ENCODE results near the gene HORMAD2. TPM values are rescaled to one million over a fixed set of nuclear protein-coding genes. Genes with fewer than 3 reads are reported as not detected.

The HORMAD2 gene
- total RNA-seq, 1 experiment from 2014 or later: not detected

GRCh38 chr22:30210235-30210909 lies 130.1 kb downstream of the HORMAD2 start:
- ATAC-seq (peak; percentile 52), DNase-seq (peak; percentile 97)
- Histone ChIP-seq H3K79me2 (ENCODE audit: low read length) (0 out of 2 replicates have a peak, but pooled peaks cover 5% of the 10 kb centered on the region), H3K27ac (ENCODE audit: low read length) (peak overlapping the region; percentile 100), H3F3A (ENCODE audit: low read length, unreplicated experiment) (peaks cover 21% of the 10 kb centered on the region), H3K9ac (ENCODE audit: low read length) (peak overlapping the region; percentile 96), H3K9me3 (ENCODE audit: low read length) (no peaks in the 10 kb centered on the region), H3K4me3 (ENCODE audit: low read length) (0 out of 2 replicates have a peak overlapping the region, but pooled peaks have one; percentile 13), H4K20me1 (ENCODE audit: low read length) (no peaks in the 10 kb centered on the region), H3K9me2 (replicated peaks; ENCODE audit: low read length) (no peaks in the 10 kb centered on the region), H3K4me1 (ENCODE audit: insufficient read depth, low read length) (peaks cover 83% of the 10 kb centered on the region), H3K36me3 (ENCODE audit: low read depth, low read length) (no peaks in the 10 kb centered on the region), H2AFZ (ENCODE audit: low read length) (no peak overlapping the region), H3K27me3 (ENCODE audit: low read length) (no peaks in the 10 kb centered on the region), H3K4me2 (ENCODE audit: low read length) (peak overlapping the region; percentile 63)
- POLR2A ChIA-PET (ENCODE audit: unreplicated experiment): interaction anchor here (0.5 to 1.1 kb wide), 9 partner anchors 8 to 102 kb away, joined by 3 to 15 read pairs (median 5); partner anchors contain the start of gene LIF
- TSS peak; percentile 70 for BruUV-seq (replicated peaks)
- CTCF ChIA-PET: interaction anchor here (0.6 kb wide), 1 partner anchor 215 kb away, joined by 3 read pairs; the partner anchor contains the start of gene MTFP1
- TF ChIP-seq CTCF (conservative IDR thresholded peaks at IDR 0.05; ENCODE audit: low read depth, low read length) (no peak), EZH2 (IDR thresholded peaks at IDR 0.05; ENCODE audit: low read length, unreplicated experiment) (no peak), EZH2phosphoT487 (IDR thresholded peaks at IDR 0.05; ENCODE audit: borderline replicate concordance, low read length) (no peak)
- intact Hi-C loops (cut with micrococcal nuclease): loop anchor here (2.0 kb wide), 2 partner anchors 14 to 42 kb away; no protein-coding TSS in a partner anchor

GRCh38 chr22:30211124-30211820 lies 131.0 kb downstream of the HORMAD2 start:
- Histone ChIP-seq H3K9me3 (ENCODE audit: low read length) (no peaks in the 10 kb centered on the region), H3K27ac (ENCODE audit: low read length) (peak overlapping the region; percentile 100), H2AFZ (ENCODE audit: low read length) (no peak overlapping the region), H3K36me3 (ENCODE audit: low read depth, low read length) (no peaks in the 10 kb centered on the region), H4K20me1 (ENCODE audit: low read length) (no peaks in the 10 kb centered on the region), H3K4me3 (ENCODE audit: low read length) (0 out of 2 replicates have a peak overlapping the region, but pooled peaks have one; percentile 13), H3K9me2 (replicated peaks; ENCODE audit: low read length) (no peaks in the 10 kb centered on the region), H3K4me1 (ENCODE audit: insufficient read depth, low read length) (peaks cover 78% of the 10 kb centered on the region), H3K79me2 (ENCODE audit: low read length) (0 out of 2 replicates have a peak, but pooled peaks cover 5% of the 10 kb centered on the region), H3K27me3 (ENCODE audit: low read length) (no peaks in the 10 kb centered on the region), H3K9ac (ENCODE audit: low read length) (peak overlapping the region; percentile 96), H3K4me2 (ENCODE audit: low read length) (peak overlapping the region; percentile 63), H3F3A (ENCODE audit: low read length, unreplicated experiment) (peaks cover 20% of the 10 kb centered on the region)
- no peak for DNase-seq
- intact Hi-C loops (cut with micrococcal nuclease): loop anchor here (2.0 kb wide), 2 partner anchors 14 to 42 kb away; no protein-coding TSS in a partner anchor
- ChIA-PET CTCF (interaction anchor here (0.6 kb wide), 1 partner anchor 214 kb away, joined by 3 read pairs; the partner anchor contains the start of gene MTFP1), POLR2A (ENCODE audit: unreplicated experiment) (interaction anchor here (0.6 to 1.1 kb wide), 2 partner anchors 15 to 73 kb away, joined by 12 to 15 read pairs; no protein-coding TSS in a partner anchor)
- ATAC-seq: no peak
- BruUV-seq (replicated peaks): no TSS peak
- TF ChIP-seq EZH2phosphoT487 (IDR thresholded peaks at IDR 0.05; ENCODE audit: borderline replicate concordance, low read length): no peak
- TF ChIP-seq CTCF (conservative IDR thresholded peaks at IDR 0.05; ENCODE audit: low read depth, low read length): no peak
- TF ChIP-seq EZH2 (IDR thresholded peaks at IDR 0.05; ENCODE audit: low read length, unreplicated experiment): no peak

All from PC-3 (cell line).